Germinal center (tissue), 1 donor: ENCODE data around the gene CSH1.
"Not testable (repeated sequence)": the region's sequence is repeated elsewhere in the genome, so short reads cannot be mapped to it uniquely, and the experiment has no call there.

Source experiments
- DNase-seq: peaks from one replicate; pipeline ENCODE4 v3.0.0; 2012; ENCODE audit warnings: mixed read lengths, low spot score

Gene CSH1

GRCh38 chr17:63928966-63929695 lies 32.8 kb upstream of the CSH1 start:
- no peak for DNase-seq

GRCh38 chr17:63928172-63928666 lies 31.8 kb upstream of the CSH1 start:
- peak; percentile 46 for DNase-seq

GRCh38 chr17:63927464-63928171 lies 31.2 kb upstream of the CSH1 start:
- DNase-seq: peak; percentile 79

GRCh38 chr17:63926164-63926563 lies 29.8 kb upstream of the CSH1 start:
- no peak for DNase-seq

GRCh38 chr17:63925615-63926014 lies 29.2 kb upstream of the CSH1 start:
- peak; percentile 83 for DNase-seq

GRCh38 chr17:63922402-63922801 lies 26.0 kb upstream of the CSH1 start:
- not testable (repeated sequence) for DNase-seq

GRCh38 chr17:63920779-63921178 lies 24.4 kb upstream of the CSH1 start:
- not testable (repeated sequence) for DNase-seq

GRCh38 chr17:63920050-63920449 lies 23.7 kb upstream of the CSH1 start:
- not testable (repeated sequence) for DNase-seq

- DNase-seq: peak; percentile 82
Measured at GRCh38 chr17:63919311-63919723, 22.9 kb upstream of the CSH1 start.

GRCh38 chr17:63918789-63919305 lies 22.5 kb upstream of the CSH1 start, which contains the start of gene GH1:
GH1 (minus strand) TSS chr17:63918839; CDS start chr17:63918776, 63 bp downstream.
- DNase-seq: not testable (repeated sequence)

GRCh38 chr17:63918305-63918704 lies 21.9 kb upstream of the CSH1 start:
- no peak for DNase-seq

GRCh38 chr17:63917646-63918045 lies 21.3 kb upstream of the CSH1 start:
- DNase-seq: no peak

- not testable (repeated sequence) for DNase-seq
Measured at GRCh38 chr17:63917206-63917605, 20.8 kb upstream of the CSH1 start.

GRCh38 chr17:63916566-63917185 lies 20.3 kb upstream of the CSH1 start:
- DNase-seq: no peak

- not testable (repeated sequence) for DNase-seq
Measured at GRCh38 chr17:63915753-63916152, 19.4 kb upstream of the CSH1 start.

- no peak for DNase-seq
Measured at GRCh38 chr17:63914471-63914870, 18.1 kb upstream of the CSH1 start.

GRCh38 chr17:63911657-63912100 lies 15.3 kb upstream of the CSH1 start:
- DNase-seq: peak; percentile 70

GRCh38 chr17:63911041-63911635 lies 14.8 kb upstream of the CSH1 start, which contains the start of gene CSHL1:
CSHL1 (minus strand) TSS chr17:63911258; CDS start chr17:63911196, 62 bp downstream.
- no peak for DNase-seq

GRCh38 chr17:63910096-63910495 lies 13.7 kb upstream of the CSH1 start:
- no peak for DNase-seq

GRCh38 chr17:63909586-63909985 lies 13.2 kb upstream of the CSH1 start:
- not testable (repeated sequence) for DNase-seq

- DNase-seq: not testable (repeated sequence)
Measured at GRCh38 chr17:63907161-63907778, 10.9 kb upstream of the CSH1 start.
